ENCODE data around the gene TMEM220. TPM values are rescaled to one million over a fixed set of nuclear protein-coding genes. Genes with fewer than 3 reads are reported as not detected.
"Not testable (repeated sequence)": the region's sequence is repeated elsewhere in the genome, so short reads cannot be mapped to it uniquely, and the experiment has no call there.

The TMEM220 gene
- total RNA-seq, 2 donors from 2014 or later: 0.09 to 1.7 TPM

DNA sequence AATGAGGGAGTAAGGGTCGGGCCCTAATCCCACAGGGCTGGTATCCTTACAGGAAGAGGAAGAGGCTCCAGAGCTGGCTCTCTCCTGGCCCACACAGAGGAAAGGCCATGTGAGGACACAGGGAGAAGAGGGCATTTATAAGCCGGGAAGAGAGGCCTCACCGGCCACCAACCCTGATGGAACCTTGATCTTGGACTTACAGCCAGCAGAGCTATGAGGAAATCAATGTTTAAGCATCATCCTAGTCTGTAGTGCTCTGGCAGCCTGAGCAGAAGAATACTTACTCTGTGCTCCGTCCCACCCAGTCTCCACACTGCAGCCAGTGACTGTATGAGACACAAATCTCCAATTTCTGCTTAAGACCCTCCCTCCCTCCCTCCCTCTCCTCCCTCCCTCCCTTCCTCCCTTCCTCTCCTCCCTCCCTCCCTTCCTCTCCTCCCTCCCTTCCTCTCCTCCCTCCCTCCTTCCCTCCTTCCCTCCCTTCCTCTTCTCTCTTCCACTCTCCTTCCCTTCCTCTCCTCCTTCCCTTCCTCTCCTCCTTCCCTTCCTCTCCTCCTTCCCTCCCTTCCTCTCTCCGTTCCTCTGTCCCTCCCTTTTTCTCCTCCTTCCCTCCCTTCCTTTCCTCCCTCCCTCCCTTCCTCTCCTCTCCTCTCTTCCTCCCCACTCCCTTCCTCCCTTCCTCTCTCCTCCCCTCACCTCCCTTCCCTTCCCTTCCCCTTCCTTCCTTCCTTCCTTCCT is 8.9 kb upstream of the TMEM220 start:
- ATAC-seq (no peak), DNase-seq (ENCODE audit: low spot score in 2 of 2) (peak in 1 of 2 donors; percentile 18)
- H3K9me3 Mint-ChIP-seq: no peaks in the 10 kb centered on the region
- no peak overlapping the region for H3K27ac Mint-ChIP-seq
- H3K36me3 Mint-ChIP-seq: no peaks in the 10 kb centered on the region

DNA sequence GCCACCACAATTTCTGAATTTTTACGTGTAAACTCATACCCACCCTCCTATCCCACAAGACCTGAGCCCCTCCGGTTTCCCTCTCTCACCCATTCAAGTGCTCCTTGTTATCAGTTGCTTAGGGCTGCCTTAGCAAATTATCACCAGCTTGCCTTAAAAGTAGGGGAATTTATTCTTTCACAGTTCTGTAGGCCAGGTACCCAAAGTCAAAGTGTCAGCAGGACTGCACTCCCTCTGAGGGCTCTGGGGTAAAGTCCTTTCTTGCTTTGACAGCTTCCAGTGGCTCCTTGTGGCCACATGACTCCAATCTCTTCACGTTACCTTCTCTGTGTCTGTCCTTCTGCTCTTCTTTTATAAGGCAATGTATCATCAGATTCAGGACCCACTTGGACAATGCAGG is 7.9 kb upstream of the TMEM220 start:
- H3K36me3 Mint-ChIP-seq: no peaks in the 10 kb centered on the region
- no peak for DNase-seq (ENCODE audit: low spot score in 2 of 2)

DNA sequence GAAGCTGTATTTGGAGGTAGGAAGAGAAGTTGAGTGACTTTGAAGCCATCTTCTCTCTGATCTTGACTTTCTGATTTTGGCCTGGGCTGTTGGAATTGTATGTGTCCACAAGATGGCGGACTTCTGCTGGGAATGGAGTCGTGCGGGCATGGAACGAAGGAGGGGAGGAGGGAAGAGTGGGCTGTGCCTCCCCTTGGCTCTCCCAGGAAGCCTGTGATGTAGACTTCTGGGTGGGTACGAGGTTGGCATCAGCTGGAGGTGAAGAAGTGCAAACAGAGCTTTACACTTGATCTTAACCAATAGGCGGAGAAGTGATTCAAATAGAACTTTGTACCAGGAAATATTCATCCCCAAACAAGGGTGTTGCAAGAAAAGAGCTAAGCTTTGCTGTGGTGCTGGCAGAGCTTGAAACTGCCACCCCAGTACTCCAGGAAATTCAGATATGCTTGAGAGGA is 7.4 kb upstream of the TMEM220 start:
- peak in 1 of 2 donors; percentile 41 for DNase-seq (ENCODE audit: low spot score in 2 of 2)
- no peaks in the 10 kb centered on the region for H3K36me3 Mint-ChIP-seq
- ATAC-seq: peak; percentile 64 to 68

More for the DNA sequence above, 7.9 kb upstream of the TMEM220 start:
- Mint-ChIP-seq H3K9me3 (no peaks in the 10 kb centered on the region), H3K27ac (no peak overlapping the region)
- no peak for ATAC-seq

DNA sequence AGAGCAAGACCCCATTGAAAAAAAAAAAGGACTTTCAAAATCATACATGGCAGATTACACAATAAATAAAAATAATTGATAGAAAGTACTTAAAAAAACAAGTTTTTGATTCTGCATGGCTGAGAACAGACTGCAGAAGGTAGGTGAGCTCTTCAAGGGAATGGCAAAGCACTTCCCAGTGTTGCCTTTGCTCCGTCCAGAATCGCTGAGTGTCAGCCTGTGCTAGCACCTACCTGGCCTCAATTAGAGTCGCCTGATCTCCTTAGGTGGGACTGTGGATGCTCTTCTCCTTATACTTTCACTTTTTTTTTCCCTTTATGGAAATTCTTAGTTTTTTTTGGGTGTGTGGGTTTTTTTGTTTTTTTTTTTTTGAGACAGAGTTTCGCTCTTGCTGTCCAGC is 6.0 kb upstream of the TMEM220 start:
- Mint-ChIP-seq H3K27ac (no peak overlapping the region), H3K9me3 (no peaks in the 10 kb centered on the region), H3K36me3 (no peaks in the 10 kb centered on the region)
- DNase-seq (ENCODE audit: low spot score in 2 of 2): no peak
- no peak for ATAC-seq

More for the DNA sequence above, 7.4 kb upstream of the TMEM220 start:
- no peaks in the 10 kb centered on the region for H3K9me3 Mint-ChIP-seq
- peak overlapping the region in 1 of 2 donors; percentile 7 for H3K27ac Mint-ChIP-seq

DNA sequence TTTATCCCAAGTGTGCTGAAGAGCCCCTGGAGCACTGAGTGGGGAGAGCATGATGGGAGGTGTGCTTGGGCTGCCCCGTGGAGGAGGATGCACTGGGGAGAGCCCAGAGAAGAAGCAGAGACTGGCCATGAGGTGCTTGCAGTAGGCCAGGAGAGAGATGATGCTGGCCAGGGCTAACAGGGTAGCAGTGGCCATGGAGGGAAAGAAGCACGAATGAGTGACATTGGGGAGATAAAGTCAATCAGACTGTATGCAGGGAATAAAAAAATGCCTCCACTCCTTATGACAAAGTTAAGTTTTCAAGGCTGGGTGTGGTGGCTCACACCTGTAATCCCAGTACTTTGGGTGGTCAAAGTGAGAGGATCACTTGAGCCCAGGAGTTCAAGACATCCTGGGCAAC is 5.4 kb upstream of the TMEM220 start:
- H3K36me3 Mint-ChIP-seq: peaks cover under 1 to 2% of the 10 kb centered on the region in 2 donors
- no peaks in the 10 kb centered on the region for H3K9me3 Mint-ChIP-seq
- DNase-seq (ENCODE audit: low spot score in 2 of 2) (no peak), ATAC-seq (no peak)
- no peak overlapping the region for H3K27ac Mint-ChIP-seq

DNA sequence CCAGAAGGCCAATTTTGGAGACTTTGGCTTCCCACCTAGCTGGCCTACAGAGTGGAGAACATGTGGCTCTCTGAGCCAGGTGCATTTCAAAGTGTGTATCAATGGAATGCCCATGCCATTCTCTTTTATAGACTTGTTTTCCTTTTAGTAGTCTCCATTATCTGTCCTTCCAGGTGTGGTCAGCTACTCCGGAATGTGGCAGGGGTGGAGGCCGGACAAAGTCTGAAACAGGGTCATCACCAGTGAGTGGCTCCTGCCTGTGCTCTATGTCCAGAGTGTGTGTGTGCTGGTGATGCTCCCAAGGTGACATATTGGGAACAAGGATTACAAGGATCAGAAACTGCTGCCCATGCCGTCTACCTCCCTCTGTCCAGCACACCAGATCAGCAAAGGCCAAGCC is 3.8 kb upstream of the TMEM220 start:
- ATAC-seq (no peak), DNase-seq (ENCODE audit: low spot score in 2 of 2) (no peak)
- H3K9me3 Mint-ChIP-seq: no peaks in the 10 kb centered on the region
- H3K27ac Mint-ChIP-seq: no peak overlapping the region
- H3K36me3 Mint-ChIP-seq: peaks cover 5 to 7% of the 10 kb centered on the region in 2 donors

DNA sequence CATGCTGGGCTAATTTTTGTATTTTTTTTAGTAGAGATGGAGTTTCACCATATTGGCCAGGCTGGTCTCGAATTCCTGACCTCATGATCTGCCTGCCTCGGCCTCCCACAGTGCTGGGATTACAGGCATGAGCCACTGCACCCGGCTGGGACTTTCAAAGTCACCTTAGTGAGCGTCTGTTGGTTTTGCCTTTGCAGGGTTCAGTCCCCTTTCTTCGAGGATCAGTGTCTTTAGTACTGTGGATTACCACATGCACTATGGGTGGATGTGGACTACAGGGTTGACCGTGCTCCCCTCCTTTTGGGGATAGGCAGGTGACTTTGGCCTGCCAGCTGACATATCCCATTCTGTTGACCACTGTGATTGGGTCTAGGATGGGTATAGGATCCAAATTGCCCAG is 2.3 kb upstream of the TMEM220 start:
- not testable (repeated sequence) for ATAC-seq; DNase-seq (ENCODE audit: low spot score in 2 of 2); H3K36me3 Mint-ChIP-seq; H3K9me3 Mint-ChIP-seq; H3K27ac Mint-ChIP-seq

DNA sequence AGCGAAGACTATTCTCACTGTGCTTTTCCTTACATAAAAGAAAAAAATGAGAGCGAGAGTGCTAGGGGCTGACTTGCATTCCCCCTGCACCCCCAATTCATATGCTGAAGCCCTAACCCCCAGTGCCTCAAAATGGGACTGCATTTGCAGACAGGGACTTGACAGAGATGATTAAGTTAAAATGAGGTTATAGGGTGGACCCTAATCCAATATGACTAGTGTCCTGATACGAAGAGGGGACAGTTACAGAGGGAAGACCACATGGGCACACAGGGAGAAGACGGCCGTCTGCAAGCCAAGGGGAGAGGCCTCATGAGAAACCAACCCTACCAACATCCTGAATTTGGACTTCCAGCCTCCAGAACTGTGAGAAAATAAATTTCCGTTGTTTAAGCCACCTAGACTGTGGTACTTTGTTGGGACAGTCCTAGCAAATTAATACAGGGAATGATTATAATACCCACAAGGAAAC is 1.6 kb upstream of the TMEM220 start:
- H3K36me3 Mint-ChIP-seq: peaks cover 5 to 7% of the 10 kb centered on the region in 2 donors
- DNase-seq (ENCODE audit: low spot score in 2 of 2): no peak
- ATAC-seq: no peak
- no peaks in the 10 kb centered on the region for H3K9me3 Mint-ChIP-seq
- H3K27ac Mint-ChIP-seq: no peak overlapping the region

DNA sequence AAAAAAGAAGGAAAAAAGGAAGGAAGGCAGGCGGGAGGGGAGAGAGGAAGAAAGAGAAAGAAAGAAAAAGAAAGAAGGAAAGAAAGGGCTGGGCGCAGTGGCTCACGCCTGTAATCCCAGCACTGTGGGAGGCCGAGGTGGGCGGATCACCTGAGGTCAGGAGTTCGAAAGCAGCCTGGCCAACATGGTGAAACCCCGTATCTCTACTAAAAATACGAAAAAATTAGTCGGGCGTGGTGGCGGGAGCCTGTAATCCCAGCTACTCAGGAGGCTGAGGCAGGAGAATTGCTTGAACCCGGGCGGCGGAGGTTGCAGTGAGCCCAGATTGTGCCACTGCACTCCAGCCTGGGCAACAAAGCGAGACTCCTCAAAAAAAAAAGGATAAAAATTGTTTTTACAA is 424 bp upstream of the TMEM220 start:
- not testable (repeated sequence) for H3K36me3 Mint-ChIP-seq; H3K9me3 Mint-ChIP-seq; DNase-seq (ENCODE audit: low spot score in 2 of 2)
- peak in 1 of 2 donors; percentile 6 for ATAC-seq
- H3K27ac Mint-ChIP-seq: peak overlapping the region; percentile 78 to 89

DNA sequence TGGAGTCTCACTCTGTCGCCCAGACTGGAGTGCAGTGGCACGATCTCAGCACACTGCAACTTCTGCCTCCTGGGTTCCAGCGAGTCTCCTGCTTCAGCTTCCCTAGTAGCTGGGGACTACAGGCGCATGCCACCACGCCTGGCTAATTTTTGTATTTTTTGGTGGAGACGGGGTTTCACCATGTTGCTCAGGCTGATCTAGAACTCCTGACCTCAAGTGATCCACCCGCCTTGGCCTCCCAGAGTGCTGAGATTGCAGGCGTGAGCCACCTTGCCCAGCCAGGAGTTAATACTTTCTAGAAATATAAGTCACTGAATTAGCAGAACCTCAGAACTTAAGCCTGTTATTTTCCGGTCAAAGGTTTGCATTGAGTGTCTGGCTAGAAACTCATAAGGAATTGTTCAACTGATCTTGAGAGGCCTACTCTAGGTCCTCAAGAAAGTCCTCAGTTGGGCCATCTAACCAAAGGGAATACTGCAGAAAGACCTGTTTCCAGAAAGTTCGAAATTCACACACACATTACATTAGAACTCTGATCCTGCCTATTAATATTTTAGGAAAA is 1.4 kb downstream of the TMEM220 start:
- H3K27ac Mint-ChIP-seq: no peak overlapping the region
- H3K9me3 Mint-ChIP-seq: no peaks in the 10 kb centered on the region
- no peak for ATAC-seq
- no peak for DNase-seq (ENCODE audit: low spot score in 2 of 2)
- peaks cover 5 to 7% of the 10 kb centered on the region in 2 donors for H3K36me3 Mint-ChIP-seq

DNA sequence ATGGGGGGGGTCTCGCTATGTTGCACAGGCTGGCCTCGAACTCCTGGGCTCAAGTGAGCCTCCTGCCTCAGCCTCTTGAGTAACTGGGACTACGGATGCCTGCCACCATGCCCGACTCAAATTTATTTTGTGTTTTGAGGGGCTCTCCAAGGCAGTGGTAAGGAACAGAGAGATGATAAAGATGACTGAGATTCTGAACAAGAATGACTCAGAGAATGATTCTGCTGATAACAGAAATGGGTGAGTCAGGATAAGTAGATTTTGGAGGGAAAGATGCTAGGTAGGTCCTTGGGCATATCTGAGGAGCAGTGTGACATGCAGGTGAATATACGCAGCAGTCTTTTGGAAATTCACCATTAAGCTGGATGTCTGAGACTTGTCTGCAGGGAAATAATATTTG is 2.6 kb downstream of the TMEM220 start:
- no peak overlapping the region for H3K27ac Mint-ChIP-seq
- DNase-seq (ENCODE audit: low spot score in 2 of 2): no peak
- H3K9me3 Mint-ChIP-seq: no peaks in the 10 kb centered on the region
- peak; percentile 38 to 57 for ATAC-seq
- H3K36me3 Mint-ChIP-seq: peaks cover 5 to 7% of the 10 kb centered on the region in 2 donors

DNA sequence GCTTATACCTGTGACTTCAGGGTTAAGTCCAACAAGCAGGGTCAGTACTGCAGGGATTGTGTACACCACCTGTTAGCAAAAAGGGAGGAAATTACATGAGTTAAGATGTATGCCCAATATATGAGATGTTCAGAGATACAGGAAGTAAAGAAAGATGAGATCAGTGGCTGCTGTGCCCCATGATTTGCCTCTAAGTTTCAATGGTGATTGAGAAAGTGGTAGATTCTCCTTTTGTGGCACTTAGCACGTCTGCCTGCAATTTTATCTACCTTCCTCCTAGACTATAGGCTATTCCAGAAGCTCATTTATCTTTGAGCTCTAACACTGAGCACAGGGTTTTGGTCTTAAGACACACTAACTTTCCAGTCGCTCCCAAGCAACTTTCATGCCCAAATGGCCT is 3.6 kb downstream of the TMEM220 start:
- peaks cover 5 to 7% of the 10 kb centered on the region in 2 donors for H3K36me3 Mint-ChIP-seq

DNA sequence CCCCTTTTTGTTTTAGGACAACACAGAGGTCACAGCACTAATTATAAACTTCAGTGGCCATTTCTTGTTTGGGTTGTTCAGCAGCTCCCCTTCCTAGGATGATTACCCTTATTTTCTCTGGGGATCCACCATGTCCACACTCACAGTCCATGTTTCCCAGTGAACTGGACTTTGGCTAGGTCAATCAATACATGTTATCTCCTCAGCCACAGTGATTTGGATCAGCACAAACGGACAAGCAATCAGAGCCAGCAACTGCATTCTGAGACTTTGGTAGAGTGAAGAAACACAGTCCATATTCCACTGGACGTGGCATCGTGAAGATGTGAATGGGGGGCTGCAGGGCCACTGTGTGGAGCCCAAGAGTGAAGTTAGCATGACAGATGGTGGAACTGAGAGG is 4.6 kb downstream of the TMEM220 start:
- ATAC-seq: no peak

More for the DNA sequence above, 3.6 kb downstream of the TMEM220 start:
- Mint-ChIP-seq H3K9me3 (no peaks in the 10 kb centered on the region), H3K27ac (no peak overlapping the region)
- no peak for DNase-seq (ENCODE audit: low spot score in 2 of 2)
- no peak for ATAC-seq

DNA sequence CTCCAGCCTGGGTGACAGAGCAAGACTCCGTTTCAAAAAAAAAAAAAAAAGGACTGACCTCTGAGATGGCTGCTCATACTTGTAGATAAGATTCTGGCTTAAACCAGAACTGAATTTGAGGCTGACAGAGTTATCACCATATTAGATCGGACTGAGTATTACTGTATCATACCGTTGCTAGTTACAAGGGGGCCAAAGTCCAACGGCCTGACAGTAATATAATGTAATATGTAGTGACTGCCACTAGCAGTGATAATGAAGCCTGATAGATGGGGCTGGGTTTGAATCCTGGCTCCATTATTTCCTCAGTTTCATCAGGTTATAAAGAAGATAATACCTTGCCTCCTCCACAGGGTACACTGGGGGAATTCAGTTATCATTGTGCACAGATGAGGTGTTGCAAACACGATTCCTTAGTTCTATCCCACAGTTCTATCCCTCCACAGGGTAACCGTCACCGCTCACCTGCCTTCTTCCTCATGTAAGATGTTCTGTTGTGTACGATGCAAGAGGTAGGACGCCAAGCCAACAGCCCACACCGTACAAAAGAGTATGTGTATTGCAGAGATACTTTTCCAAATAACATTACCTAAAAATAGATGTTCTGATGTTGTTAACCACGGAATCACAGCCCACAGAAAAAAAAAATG is 5.2 kb downstream of the TMEM220 start:
- ATAC-seq (no peak), DNase-seq (ENCODE audit: low spot score in 2 of 2) (no peak)
- H3K9me3 Mint-ChIP-seq: no peaks in the 10 kb centered on the region
- H3K36me3 Mint-ChIP-seq: no peaks in the 10 kb centered on the region
- no peak overlapping the region for H3K27ac Mint-ChIP-seq

More for the DNA sequence above, 4.6 kb downstream of the TMEM220 start:
- no peak for DNase-seq (ENCODE audit: low spot score in 2 of 2)
- Mint-ChIP-seq H3K27ac (no peak overlapping the region), H3K36me3 (peaks cover 4 to 5% of the 10 kb centered on the region in 2 donors), H3K9me3 (no peaks in the 10 kb centered on the region)

DNA sequence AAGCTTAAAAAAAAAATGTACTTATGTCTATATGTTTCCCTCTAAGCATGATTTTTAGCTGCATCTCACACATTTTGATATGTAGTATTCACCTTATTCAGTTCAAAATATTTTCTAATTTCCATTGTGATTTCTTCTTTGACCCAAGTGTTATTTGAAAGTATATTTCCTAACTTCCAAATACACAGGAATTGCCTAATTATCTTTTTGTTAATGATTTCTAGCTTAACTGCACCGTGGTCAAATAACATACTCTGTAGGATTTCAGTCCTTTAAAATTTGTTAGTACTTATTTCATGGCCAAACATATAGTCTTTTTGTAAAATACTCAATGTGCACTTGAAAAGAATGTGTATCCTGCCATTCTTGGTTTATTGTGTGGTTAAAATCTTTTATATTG is 11.3 kb downstream of the TMEM220 start:
- Mint-ChIP-seq H3K9me3 (no peaks in the 10 kb centered on the region), H3K27ac (no peak overlapping the region), H3K36me3 (no peaks in the 10 kb centered on the region)

DNA sequence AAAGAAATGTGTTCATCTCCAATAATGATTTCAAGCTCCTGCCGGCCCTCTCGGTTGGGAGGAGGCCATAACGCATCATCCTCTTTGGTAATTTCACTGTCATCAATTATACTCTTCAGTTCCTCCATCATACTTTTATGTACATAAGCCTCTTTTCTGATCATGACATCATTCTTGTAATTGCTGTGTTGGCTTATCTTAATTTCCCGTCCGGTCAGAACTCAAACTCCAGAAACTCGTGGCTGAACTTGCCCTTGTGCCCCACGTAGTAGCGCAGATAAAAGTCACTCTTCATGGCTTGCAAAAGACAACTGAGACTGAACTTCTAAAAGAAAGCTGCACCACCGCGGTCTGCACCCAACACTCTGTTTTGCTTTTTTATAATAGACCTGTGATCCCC is 13.6 kb downstream of the TMEM220 start:
- Mint-ChIP-seq H3K36me3 (peaks cover 8 to 14% of the 10 kb centered on the region in 2 donors), H3K9me3 (no peaks in the 10 kb centered on the region), H3K27ac (peak overlapping the region in 1 of 2 donors; percentile 53)
- no peak for DNase-seq (ENCODE audit: low spot score in 2 of 2)
- ATAC-seq: no peak

More for the DNA sequence above, 11.3 kb downstream of the TMEM220 start:
- no peak for ATAC-seq
- DNase-seq (ENCODE audit: low spot score in 2 of 2): no peak

DNA sequence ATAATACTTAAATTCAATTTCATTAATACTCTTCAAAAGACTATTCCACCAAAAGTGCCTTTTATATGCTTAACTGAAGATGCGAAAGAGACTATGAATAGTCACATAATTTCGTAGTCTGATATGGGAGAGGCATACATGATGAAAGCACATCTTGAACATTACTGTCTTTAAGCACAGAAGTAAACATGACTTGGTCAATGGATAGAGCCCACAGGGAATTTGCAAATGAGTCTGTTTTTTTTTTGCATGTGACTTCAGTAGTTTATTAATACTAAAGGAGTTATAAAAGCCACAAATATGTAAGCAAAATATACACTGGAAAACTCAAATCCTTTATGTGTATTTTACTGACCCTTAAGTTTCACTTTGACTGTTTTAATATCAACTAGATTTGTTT is 16.5 kb downstream of the TMEM220 start:
- no peaks in the 10 kb centered on the region for H3K9me3 Mint-ChIP-seq
- no peak overlapping the region for H3K27ac Mint-ChIP-seq
- H3K36me3 Mint-ChIP-seq: peaks cover 8 to 31% of the 10 kb centered on the region in 2 donors
- DNase-seq (ENCODE audit: low spot score in 2 of 2) (no peak), ATAC-seq (no peak)
